Neural progenitor cell (in vitro differentiated cells): ENCODE data around the gene ZCWPW2. TPM values are rescaled to one million over a fixed set of nuclear protein-coding genes. Genes with fewer than 3 reads are reported as not detected.

Experiments used
- DNase-seq: peaks from one replicate; pipeline ENCODE4 v3.0.0-alpha.2; 2016; ENCODE audit warnings: low spot score
- H2AFZ ChIP-seq: fragments of 200-600 bp; sonication (generic); replicated peaks from 2 replicates; pipeline ENCODE4 v1.6.1; 2016; ENCODE audit warnings: antibody characterized with exemption
- H3F3A ChIP-seq: fragments of 200-600 bp; sonication (generic); 2 replicates; pipeline ENCODE4 v1.6.1; 2016; ENCODE audit warnings: antibody characterized with exemption, low read depth
- H3K27ac ChIP-seq: fragments of 200-600 bp; sonication (generic); 2 replicates; pipeline ENCODE4 v1.5.1; 2016; ENCODE audit warnings: mild to moderate bottlenecking
- H3K27me3 ChIP-seq: fragments of 200-600 bp; sonication (generic); 2 replicates; pipeline ENCODE4 v1.6.1; 2016; ENCODE audit warnings: mild to moderate bottlenecking, moderate library complexity
- H3K36me3 ChIP-seq: fragments of 200-600 bp; sonication (generic); 2 replicates; pipeline ENCODE4 v1.5.1; 2016
- H3K4me1 ChIP-seq: fragments of 200-600 bp; sonication (generic); 2 replicates; pipeline ENCODE4 v1.6.1; 2016; ENCODE audit warnings: mixed run types
- H3K4me2 ChIP-seq: fragments of 200-600 bp; sonication (generic); 2 replicates; pipeline ENCODE4 v1.6.1; 2016
- H3K4me3 ChIP-seq: fragments of 200-600 bp; sonication (generic); 2 replicates; pipeline ENCODE4 v1.5.1; 2016
- H3K79me2 ChIP-seq: fragments of 200-600 bp; sonication (generic); 2 replicates; pipeline ENCODE4 v1.6.1; 2016; ENCODE audit warnings: low read depth
- H3K9ac ChIP-seq: fragments of 200-600 bp; sonication (generic); 2 replicates; pipeline ENCODE4 v1.6.1; 2016
- H3K9me3 ChIP-seq: fragments of 200-600 bp; sonication (generic); 2 replicates; pipeline ENCODE4 v1.5.1; 2016; ENCODE audit warnings: low read depth
- H4K20me1 ChIP-seq: fragments of 200-600 bp; sonication (generic); 2 replicates; pipeline ENCODE4 v1.6.1; 2016; ENCODE audit warnings: low read depth
- H3K27ac Mint-ChIP-seq: 3 replicates; pipeline ENCODE4 v1.8.0; 2021; ENCODE audit warnings: mixed read lengths
- H3K27me3 Mint-ChIP-seq: 2 replicates; pipeline ENCODE4 v1.8.0; 2022; ENCODE audit warnings: low read depth, mild to moderate bottlenecking, inconsistent platforms, moderate library complexity, mixed read lengths; ENCODE audit not compliant: insufficient read depth
- H3K36me3 Mint-ChIP-seq: 3 replicates; pipeline ENCODE4 v1.8.0; 2021; ENCODE audit warnings: mixed read lengths
- H3K4me1 Mint-ChIP-seq: 3 replicates; pipeline ENCODE4 v1.8.0; 2021; ENCODE audit warnings: mixed read lengths
- H3K4me3 Mint-ChIP-seq: 3 replicates; pipeline ENCODE4 v1.8.0; 2021; ENCODE audit warnings: mild to moderate bottlenecking, moderate library complexity, mixed read lengths
- H3K9me3 Mint-ChIP-seq: 3 replicates; pipeline ENCODE4 v1.8.0; 2020; ENCODE audit warnings: mixed read lengths
- CTCF ChIP-seq: fragments of 200-600 bp; sonication (generic); IDR thresholded peaks from 2 replicates; pipeline ENCODE4 v1.5.1; 2017; ENCODE audit warnings: antibody characterized with exemption, mild to moderate bottlenecking
- EZH2 ChIP-seq: fragments of 200-600 bp; sonication (generic); IDR thresholded peaks from 2 replicates; pipeline ENCODE4 v1.6.1; 2017; ENCODE audit warnings: antibody characterized with exemption, mild to moderate bottlenecking, moderate library complexity
- EZH2phosphoT487 ChIP-seq: fragments of 200-600 bp; sonication (generic); IDR thresholded peaks from 2 replicates; pipeline ENCODE4 v1.6.1; 2017; ENCODE audit warnings: antibody characterized with exemption
- total RNA-seq: library from RNA; depleted of rRNA; stranded (reverse); fragments of >200 nt; gene quantifications from 2 replicates; pipeline ENCODE4 v1.2.3, GENCODE V29; 2015; ENCODE audit warnings: low replicate concordance

ZCWPW2 gene
- total RNA-seq, 1 donor from 2014 or later: 0.60 TPM

DNA sequence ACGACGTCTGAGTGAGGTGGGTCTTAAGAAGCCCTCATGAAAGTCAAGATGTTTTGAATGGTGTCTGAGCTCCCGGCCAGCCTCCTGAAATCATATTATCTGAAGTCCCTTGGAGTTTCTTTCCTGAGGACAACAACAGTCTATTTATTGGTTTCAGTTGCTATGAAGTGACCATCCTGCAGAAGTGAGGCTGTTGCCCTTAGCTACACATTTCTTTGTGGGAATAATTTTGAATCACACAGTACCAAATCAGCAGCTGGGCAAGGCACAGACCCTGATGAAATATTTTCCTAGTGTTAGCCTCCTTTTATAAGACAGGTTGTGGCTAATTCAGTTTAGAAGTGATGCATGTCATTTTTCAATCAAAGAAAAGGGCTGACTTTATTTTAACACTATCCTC lies 220.8 kb downstream of the ZCWPW2 start:
- no peak for DNase-seq
- Mint-ChIP-seq H3K27me3 (peaks cover 8% of the 10 kb centered on the region), H3K9me3 (no peaks in the 10 kb centered on the region), H3K27ac (peak overlapping the region; percentile 95), H3K4me1 (peaks cover 24% of the 10 kb centered on the region), H3K36me3 (no peaks in the 10 kb centered on the region), H3K4me3 (no peak overlapping the region)
- Histone ChIP-seq H3F3A (no peaks in the 10 kb centered on the region), H3K27ac (no peak overlapping the region), H3K27me3 (peaks cover 17% of the 10 kb centered on the region), H3K4me1 (no peaks in the 10 kb centered on the region), H3K4me2 (no peak overlapping the region), H3K9me3 (no peaks in the 10 kb centered on the region), H3K4me3 (no peak overlapping the region), H3K79me2 (no peaks in the 10 kb centered on the region), H4K20me1 (no peaks in the 10 kb centered on the region), H3K36me3 (no peaks in the 10 kb centered on the region), H3K9ac (no peak overlapping the region), H2AFZ (no peak overlapping the region)
- TF ChIP-seq EZH2 (no peak), CTCF (no peak), EZH2phosphoT487 (no peak)

DNA sequence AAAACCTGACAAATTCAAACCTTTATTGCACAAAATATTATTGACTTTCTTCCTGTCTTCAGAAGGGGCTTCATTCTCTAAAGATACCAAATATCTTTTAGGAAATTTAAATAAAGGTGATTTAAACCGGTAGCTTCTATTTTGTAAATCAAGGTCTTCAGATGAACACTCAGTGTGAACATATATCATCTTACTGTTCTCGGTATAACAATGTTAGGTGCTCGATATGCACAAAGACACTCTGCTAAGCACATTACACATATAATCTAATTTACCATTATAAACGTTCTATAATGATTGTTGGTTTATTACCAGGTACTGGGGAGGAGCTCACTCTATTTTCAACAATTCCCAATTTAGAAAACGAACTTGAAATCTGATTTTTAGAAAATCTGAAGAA lies 225.5 kb downstream of the ZCWPW2 start:
- no peak overlapping the region for H3K9ac ChIP-seq
- Mint-ChIP-seq H3K4me1 (peaks cover 37% of the 10 kb centered on the region), H3K27me3 (peaks cover 26% of the 10 kb centered on the region), H3K36me3 (no peaks in the 10 kb centered on the region), H3K9me3 (no peaks in the 10 kb centered on the region), H3K4me3 (peak overlapping the region; percentile 90), H3K27ac (no peak overlapping the region)
- H3K9me3 ChIP-seq: no peaks in the 10 kb centered on the region
- peaks cover 27% of the 10 kb centered on the region for H3F3A ChIP-seq
- H3K36me3 ChIP-seq: no peaks in the 10 kb centered on the region
- H3K4me1 ChIP-seq: peaks cover 10% of the 10 kb centered on the region
- TF ChIP-seq CTCF (no peak), EZH2phosphoT487 (no peak), EZH2 (no peak)
- peaks cover 14% of the 10 kb centered on the region for H4K20me1 ChIP-seq
- no peak overlapping the region for H3K4me3 ChIP-seq
- no peak overlapping the region for H2AFZ ChIP-seq
- no peaks in the 10 kb centered on the region for H3K79me2 ChIP-seq
- H3K4me2 ChIP-seq: no peak overlapping the region
- no peak for DNase-seq
- peaks cover 63% of the 10 kb centered on the region for H3K27me3 ChIP-seq
- no peak overlapping the region for H3K27ac ChIP-seq

GRCh38 chr3:28575100-28575745 lies 226.7 kb downstream of the ZCWPW2 start:
- H3K9me3 Mint-ChIP-seq: no peaks in the 10 kb centered on the region
- Histone ChIP-seq H3K9me3 (no peaks in the 10 kb centered on the region), H3K4me3 (peak overlapping the region; percentile 69), H4K20me1 (peaks cover 14% of the 10 kb centered on the region), H3K27ac (no peak overlapping the region), H3K9ac (no peak overlapping the region), H3K4me2 (peak overlapping the region; percentile 94), H3K36me3 (no peaks in the 10 kb centered on the region), H3K27me3 (peaks cover 75% of the 10 kb centered on the region), H2AFZ (peak overlapping the region; percentile 93), H3F3A (peaks cover 27% of the 10 kb centered on the region), H3K4me1 (peaks cover 10% of the 10 kb centered on the region), H3K79me2 (no peaks in the 10 kb centered on the region)
- peak overlapping the region; percentile 90 for H3K4me3 Mint-ChIP-seq
- H3K36me3 Mint-ChIP-seq: no peaks in the 10 kb centered on the region
- H3K27ac Mint-ChIP-seq: no peak overlapping the region
- H3K27me3 Mint-ChIP-seq: peaks cover 30% of the 10 kb centered on the region
- peaks cover 25% of the 10 kb centered on the region for H3K4me1 Mint-ChIP-seq
- TF ChIP-seq EZH2phosphoT487 (peak; percentile 20), CTCF (no peak), EZH2 (peak; percentile 59)
- DNase-seq: peak; percentile 74

Other genes with a start within 250 kb of the ZCWPW2 start
- gene CMC1, start 107.1 kb upstream of the ZCWPW2 start, total RNA-seq: 13.0 and 21.4 TPM in 2 replicates
- gene AZI2, start 103 bp downstream of the ZCWPW2 start, total RNA-seq: 61.2 and 74.0 TPM in 2 replicates